ENCODE measurements around the gene CAPN1. TPM values are rescaled to one million over a fixed set of nuclear protein-coding genes. Genes with fewer than 3 reads are reported as not detected.
A peak's percentile ranks its signal among the peaks of the same experiment; 100 is the strongest.
"Not testable (repeated sequence)": the region's sequence is repeated elsewhere in the genome, so short reads cannot be mapped to it uniquely, and the experiment has no call there.

Gene CAPN1
- polyA plus RNA-seq, 4 donors: 107 to 218 (median 205) TPM

GRCh38 chr11:65221026-65221425 is 39.3 kb downstream of the CAPN1 start:
- 93 to 96% (median 95%) methylated on average over 10 of the region's 10 CpGs for WGBS, 3 donors
- Histone ChIP-seq H3K27ac (ENCODE audit: low read depth in 1 of 3, low read length in 2 of 3) (no peak overlapping the region), H3K27me3 (ENCODE audit: control insufficient read depth in 3 of 3, insufficient read depth in 3 of 3, low read length in 3 of 3) (no peaks in the 10 kb centered on the region), H3K36me3 (ENCODE audit: control insufficient read depth in 3 of 3, insufficient read depth in 2 of 3, low read depth in 1 of 3, low read length in 3 of 3) (peaks cover 0 to 27% (median 3%) of the 10 kb centered on the region in 3 donors), H3K4me1 (ENCODE audit: control insufficient read depth in 3 of 3, insufficient read depth in 2 of 3, low read depth in 1 of 3, low read length in 2 of 3) (peaks cover 0 to 17% (median 2%) of the 10 kb centered on the region in 3 donors), H3K4me3 (ENCODE audit: low read depth in 1 of 3, low read length in 3 of 3) (no peak overlapping the region), H3K9me3 (ENCODE audit: control insufficient read depth in 2 of 2, insufficient read depth in 1 of 2, low read depth in 1 of 2, low read length in 1 of 2) (no peaks in the 10 kb centered on the region)
- FAIRE-seq: no peak
- no peak for DNase-seq

- H3K27ac ChIP-seq (ENCODE audit: low read depth in 1 of 3, low read length in 2 of 3): no peak overlapping the region
- FAIRE-seq: no peak
- H3K4me3 ChIP-seq (ENCODE audit: low read depth in 1 of 3, low read length in 3 of 3): no peak overlapping the region
- H3K4me1 ChIP-seq (ENCODE audit: control insufficient read depth in 3 of 3, insufficient read depth in 2 of 3, low read depth in 1 of 3, low read length in 2 of 3): peaks cover 0 to 19% (median 2%) of the 10 kb centered on the region in 3 donors
- peaks cover 0 to 23% (median 3%) of the 10 kb centered on the region in 3 donors for H3K36me3 ChIP-seq (ENCODE audit: control insufficient read depth in 3 of 3, insufficient read depth in 2 of 3, low read depth in 1 of 3, low read length in 3 of 3)
- no peaks in the 10 kb centered on the region for H3K27me3 ChIP-seq (ENCODE audit: control insufficient read depth in 3 of 3, insufficient read depth in 3 of 3, low read length in 3 of 3)
- no peak for DNase-seq
- no peaks in the 10 kb centered on the region for H3K9me3 ChIP-seq (ENCODE audit: control insufficient read depth in 2 of 2, insufficient read depth in 1 of 2, low read depth in 1 of 2, low read length in 1 of 2)
- WGBS, 3 donors: 77 to 86% (median 81%) methylated on average over 8 of the region's 8 CpGs
Measured at GRCh38 chr11:65223011-65223410, 41.3 kb downstream of the CAPN1 start.

- H3K4me3 ChIP-seq (ENCODE audit: low read depth in 1 of 3, low read length in 3 of 3): no peak overlapping the region
- FAIRE-seq (no peak), DNase-seq (peak in 1 of 2 donors; percentile 80)
- peaks cover 0 to 19% (median 2%) of the 10 kb centered on the region in 3 donors for H3K4me1 ChIP-seq (ENCODE audit: control insufficient read depth in 3 of 3, insufficient read depth in 2 of 3, low read depth in 1 of 3, low read length in 2 of 3)
- 43 to 59% (median 55%) methylated on average over 5 of the region's 5 CpGs for WGBS, 3 donors
- H3K9me3 ChIP-seq (ENCODE audit: control insufficient read depth in 2 of 2, insufficient read depth in 1 of 2, low read depth in 1 of 2, low read length in 1 of 2): peaks cover 0 to 4% of the 10 kb centered on the region in 2 donors
- H3K27me3 ChIP-seq (ENCODE audit: control insufficient read depth in 3 of 3, insufficient read depth in 3 of 3, low read length in 3 of 3): no peaks in the 10 kb centered on the region
- H3K27ac ChIP-seq (ENCODE audit: low read depth in 1 of 3, low read length in 2 of 3): peak overlapping the region in 1 of 3 donors; percentile 70
- H3K36me3 ChIP-seq (ENCODE audit: control insufficient read depth in 3 of 3, insufficient read depth in 2 of 3, low read depth in 1 of 3, low read length in 3 of 3): peaks cover 0 to 20% (median 3%) of the 10 kb centered on the region in 3 donors
Measured at GRCh38 chr11:65224930-65225278, 43.2 kb downstream of the CAPN1 start.

GRCh38 chr11:65225279-65226102 is 43.8 kb downstream of the CAPN1 start:
- FAIRE-seq (no peak), DNase-seq (peak; percentile 44 to 75)
- H3K4me3 ChIP-seq (ENCODE audit: low read depth in 1 of 3, low read length in 3 of 3): peak overlapping the region in 2 of 3 donors; percentile 2 to 47
- peaks cover 0 to 19% (median 2%) of the 10 kb centered on the region in 3 donors for H3K4me1 ChIP-seq (ENCODE audit: control insufficient read depth in 3 of 3, insufficient read depth in 2 of 3, low read depth in 1 of 3, low read length in 2 of 3)
- H3K9me3 ChIP-seq (ENCODE audit: control insufficient read depth in 2 of 2, insufficient read depth in 1 of 2, low read depth in 1 of 2, low read length in 1 of 2): peaks cover 0 to 6% of the 10 kb centered on the region in 2 donors
- 9 to 11% (median 11%) methylated on average over 39 to 42 of the region's 42 CpGs for WGBS, 3 donors
- H3K36me3 ChIP-seq (ENCODE audit: control insufficient read depth in 3 of 3, insufficient read depth in 2 of 3, low read depth in 1 of 3, low read length in 3 of 3): peaks cover 0 to 20% (median 3%) of the 10 kb centered on the region in 3 donors
- peak overlapping the region in 1 of 3 donors; percentile 70 for H3K27ac ChIP-seq (ENCODE audit: low read depth in 1 of 3, low read length in 2 of 3)
- H3K27me3 ChIP-seq (ENCODE audit: control insufficient read depth in 3 of 3, insufficient read depth in 3 of 3, low read length in 3 of 3): no peaks in the 10 kb centered on the region

GRCh38 chr11:65226103-65226442 is 44.3 kb downstream of the CAPN1 start:
- DNase-seq (no peak), FAIRE-seq (no peak)
- Histone ChIP-seq H3K9me3 (ENCODE audit: control insufficient read depth in 2 of 2, insufficient read depth in 1 of 2, low read depth in 1 of 2, low read length in 1 of 2) (peaks cover 0 to 6% of the 10 kb centered on the region in 2 donors), H3K4me1 (ENCODE audit: control insufficient read depth in 3 of 3, insufficient read depth in 2 of 3, low read depth in 1 of 3, low read length in 2 of 3) (peaks cover 0 to 19% (median 2%) of the 10 kb centered on the region in 3 donors), H3K36me3 (ENCODE audit: control insufficient read depth in 3 of 3, insufficient read depth in 2 of 3, low read depth in 1 of 3, low read length in 3 of 3) (peaks cover 0 to 17% (median 3%) of the 10 kb centered on the region in 3 donors), H3K4me3 (ENCODE audit: low read depth in 1 of 3, low read length in 3 of 3) (peak overlapping the region in 2 of 3 donors; percentile 2 to 47), H3K27ac (ENCODE audit: low read depth in 1 of 3, low read length in 2 of 3) (peak overlapping the region in 1 of 3 donors; percentile 36), H3K27me3 (ENCODE audit: control insufficient read depth in 3 of 3, insufficient read depth in 3 of 3, low read length in 3 of 3) (no peaks in the 10 kb centered on the region)
- WGBS, 3 donors: 47 to 54% (median 51%) methylated on average over 7 of the region's 7 CpGs

- WGBS, 3 donors: 62 to 82% (median 79%) methylated on average over 2 of the region's 2 CpGs
- H3K4me3 ChIP-seq (ENCODE audit: low read depth in 1 of 3, low read length in 3 of 3): no peak overlapping the region
- no peak for FAIRE-seq
Measured at GRCh38 chr11:65227879-65228278, 46.2 kb downstream of the CAPN1 start.

GRCh38 chr11:65236194-65237059 is 54.7 kb downstream of the CAPN1 start:
- DNase-seq: no peak
- no peak for FAIRE-seq
- Histone ChIP-seq H3K9me3 (ENCODE audit: control insufficient read depth in 2 of 2, insufficient read depth in 1 of 2, low read depth in 1 of 2, low read length in 1 of 2) (no peaks in the 10 kb centered on the region), H3K36me3 (ENCODE audit: control insufficient read depth in 3 of 3, insufficient read depth in 2 of 3, low read depth in 1 of 3, low read length in 3 of 3) (peaks cover 0 to 3% (median 0%) of the 10 kb centered on the region in 3 donors), H3K4me1 (ENCODE audit: control insufficient read depth in 3 of 3, insufficient read depth in 2 of 3, low read depth in 1 of 3, low read length in 2 of 3) (no peaks in the 10 kb centered on the region), H3K4me3 (ENCODE audit: low read depth in 1 of 3, low read length in 3 of 3) (no peak overlapping the region), H3K27me3 (ENCODE audit: control insufficient read depth in 3 of 3, insufficient read depth in 3 of 3, low read length in 3 of 3) (no peaks in the 10 kb centered on the region), H3K27ac (ENCODE audit: low read depth in 1 of 3, low read length in 2 of 3) (no peak overlapping the region)
- WGBS, 3 donors: 75 to 84% (median 78%) methylated on average over 23 of the region's 23 CpGs

More at GRCh38 chr11:65227879-65228278, 46.2 kb downstream of the CAPN1 start:
- peaks cover 0 to 16% (median 3%) of the 10 kb centered on the region in 3 donors for H3K36me3 ChIP-seq (ENCODE audit: control insufficient read depth in 3 of 3, insufficient read depth in 2 of 3, low read depth in 1 of 3, low read length in 3 of 3)
- peaks cover 0 to 6% of the 10 kb centered on the region in 2 donors for H3K9me3 ChIP-seq (ENCODE audit: control insufficient read depth in 2 of 2, insufficient read depth in 1 of 2, low read depth in 1 of 2, low read length in 1 of 2)
- H3K27ac ChIP-seq (ENCODE audit: low read depth in 1 of 3, low read length in 2 of 3): no peak overlapping the region
- H3K4me1 ChIP-seq (ENCODE audit: control insufficient read depth in 3 of 3, insufficient read depth in 2 of 3, low read depth in 1 of 3, low read length in 2 of 3): peaks cover 0 to 19% (median 2%) of the 10 kb centered on the region in 3 donors
- no peak for DNase-seq
- H3K27me3 ChIP-seq (ENCODE audit: control insufficient read depth in 3 of 3, insufficient read depth in 3 of 3, low read length in 3 of 3): no peaks in the 10 kb centered on the region

GRCh38 chr11:65238302-65238701 is 56.6 kb downstream of the CAPN1 start:
- not testable (repeated sequence) for H3K27ac ChIP-seq (ENCODE audit: low read depth in 1 of 3, low read length in 2 of 3); H3K4me1 ChIP-seq (ENCODE audit: control insufficient read depth in 3 of 3, insufficient read depth in 2 of 3, low read depth in 1 of 3, low read length in 2 of 3); H3K4me3 ChIP-seq (ENCODE audit: low read depth in 1 of 3, low read length in 3 of 3); FAIRE-seq; DNase-seq; H3K27me3 ChIP-seq (ENCODE audit: control insufficient read depth in 3 of 3, insufficient read depth in 3 of 3, low read length in 3 of 3); H3K36me3 ChIP-seq (ENCODE audit: control insufficient read depth in 3 of 3, insufficient read depth in 2 of 3, low read depth in 1 of 3, low read length in 3 of 3)
- peaks cover 0 to 12% of the 10 kb centered on the region in 2 donors for H3K9me3 ChIP-seq (ENCODE audit: control insufficient read depth in 2 of 2, insufficient read depth in 1 of 2, low read depth in 1 of 2, low read length in 1 of 2)
- whole genome bisulfite sequencing, 3 donors: 67 to 88% (median 78%) methylated on average over 3 to 4 of the region's 6 CpGs

Data from small intestine (tissue), 7 donors.